Medulla oblongata (tissue), 1 donor: ENCODE measurements around the gene ZNF619.

Experiments
- DNase-seq: peaks from one replicate; pipeline ENCODE4 v3.0.0-alpha.2; 2015; ENCODE audit errors: extremely low spot score

The ZNF619 gene

GRCh38 chr3:40534283-40534682 lies 57.4 kb downstream of the ZNF619 start:
- no peak for DNase-seq
